Hippocampal formation (tissue), 2 donors: Measurements from ENCODE around the gene N4BP2.
"Not testable (repeated sequence)": the region's sequence is repeated elsewhere in the genome, so short reads cannot be mapped to it uniquely, and the experiment has no call there.

Experiments used
- DNase-seq, 2 donors: peaks; one replicate each; lab custom pipeline; 2025; lab: John Stamatoyannopoulos, UW

N4BP2 gene

DNA sequence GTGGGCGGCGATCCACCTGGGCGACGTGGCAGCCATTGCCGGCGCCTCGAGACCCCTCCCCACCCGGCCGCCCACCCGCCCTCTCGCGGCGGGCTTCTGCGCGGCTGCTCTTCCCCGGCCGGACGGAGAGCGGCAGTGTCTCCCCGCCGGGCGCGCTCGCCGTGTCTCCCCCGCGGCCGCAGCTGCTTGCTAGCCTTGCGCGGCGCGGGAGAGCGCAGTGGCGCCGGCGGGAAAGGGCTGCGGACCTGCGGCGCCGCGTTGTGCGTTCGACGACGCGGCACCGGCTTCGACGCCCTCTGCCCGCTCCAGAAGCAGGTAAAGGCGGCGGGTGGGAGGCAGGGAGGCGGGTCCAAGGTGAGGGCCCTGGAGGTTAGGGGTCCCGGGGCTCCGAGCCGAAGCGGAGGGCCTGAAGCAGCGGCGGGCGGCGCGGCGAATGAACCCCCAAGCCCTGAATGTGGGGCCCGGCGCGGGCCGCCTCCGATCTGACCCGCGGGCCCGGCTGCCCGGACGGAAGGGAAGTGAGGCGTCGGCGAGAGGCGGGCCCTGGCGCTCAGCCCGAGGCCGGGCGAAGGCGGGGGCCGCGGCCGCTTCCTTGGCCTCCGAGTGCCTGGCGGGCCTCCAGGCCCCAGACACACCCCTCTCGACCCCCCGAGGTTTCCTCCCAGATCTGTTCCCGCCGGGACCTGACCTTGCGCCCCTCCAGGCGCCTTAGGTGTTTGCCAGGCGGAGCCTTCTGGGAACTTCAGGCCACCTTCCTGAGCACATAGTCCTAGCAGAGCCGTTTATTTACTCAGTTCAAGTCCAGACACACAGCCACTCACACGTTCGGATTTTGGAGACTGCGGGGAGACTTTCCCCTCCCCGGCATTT is at the start of gene N4BP2:
N4BP2 (plus strand) TSS at position 135 of the 870 bp plus-strand sequence. CDS start 40,491 bp downstream, outside the sequence.
- peak; percentile 72 to 79 for DNase-seq

DNA sequence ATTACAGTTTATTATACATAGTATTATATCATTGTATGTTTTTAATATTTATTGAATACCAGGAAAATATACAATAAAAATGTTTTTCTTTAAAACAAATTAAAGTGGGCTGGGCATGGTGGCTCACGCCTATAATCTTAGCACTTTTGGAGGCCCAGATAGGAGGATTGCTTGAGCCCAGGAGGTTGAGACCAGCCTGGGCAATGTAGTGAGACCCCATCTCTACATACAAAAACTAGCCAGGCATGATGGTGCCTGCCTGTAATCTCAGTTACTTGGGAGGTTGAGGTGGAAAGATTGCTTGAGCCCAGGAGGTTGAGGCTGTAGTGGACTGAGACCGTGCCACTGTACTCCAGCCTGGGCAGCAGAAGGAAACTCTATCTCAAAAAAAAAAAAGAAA is 40.6 kb upstream of the N4BP2 start:
- DNase-seq = no peak

DNA sequence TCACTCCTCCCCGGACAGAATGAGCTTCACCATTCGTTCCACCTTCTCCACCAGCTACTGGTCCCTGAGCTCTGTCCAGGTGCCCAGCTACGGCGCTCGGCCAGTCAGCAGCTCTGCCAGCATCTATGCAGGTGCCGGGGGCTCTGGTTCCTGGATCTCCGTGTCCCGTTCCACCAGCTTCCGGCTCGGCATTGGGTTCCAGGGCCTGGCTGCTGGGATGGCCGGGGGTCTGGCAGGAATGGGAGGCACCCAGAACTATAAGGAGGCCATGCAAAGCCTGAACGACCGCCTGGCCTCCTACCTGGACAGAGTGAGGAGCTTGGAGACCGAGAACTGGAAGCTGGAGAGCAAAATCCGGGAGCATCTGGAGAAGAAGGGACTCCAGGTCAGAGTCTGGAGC is 36.4 kb upstream of the N4BP2 start:
- no peak for DNase-seq

DNA sequence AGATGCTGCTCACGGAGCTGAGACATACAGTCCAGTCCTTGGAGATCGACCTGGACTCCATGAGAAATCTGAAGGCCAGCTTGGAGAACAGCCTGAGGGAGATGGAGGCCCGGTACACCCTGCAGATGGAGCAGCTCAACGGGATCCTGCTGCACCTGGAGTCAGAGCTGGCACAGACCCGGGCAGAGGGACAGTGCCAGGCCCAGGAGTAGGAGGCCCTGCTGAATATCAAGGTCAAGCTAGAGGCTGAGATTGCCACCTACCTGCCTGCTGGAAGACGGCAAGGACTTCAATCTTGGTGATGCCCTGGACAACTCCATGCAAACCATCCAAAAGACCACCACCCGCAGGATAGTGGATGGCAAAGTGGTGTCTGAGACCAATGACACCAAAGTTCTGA is 35.5 kb upstream of the N4BP2 start:
- not testable (repeated sequence) for DNase-seq

DNA sequence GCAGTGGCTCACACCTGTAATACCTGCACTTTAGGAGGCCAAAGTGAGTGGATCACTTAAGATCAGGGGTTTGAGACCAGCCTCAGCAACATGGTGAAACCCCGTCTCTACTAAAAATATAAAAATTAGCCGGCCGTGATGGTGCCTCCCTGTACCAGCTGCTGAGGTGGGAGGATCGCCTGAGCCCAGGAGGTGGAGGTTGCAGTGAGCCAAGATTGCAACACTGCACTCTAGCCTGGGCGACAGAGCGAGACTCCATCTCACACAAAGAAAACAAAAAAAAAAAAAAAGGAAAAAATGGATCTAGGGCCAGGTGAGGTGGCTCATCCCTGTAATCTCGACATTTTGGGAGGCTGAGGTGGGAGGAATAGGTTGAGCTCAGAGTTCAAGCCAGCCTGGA is 32.6 kb upstream of the N4BP2 start:
- DNase-seq = not testable (repeated sequence)

DNA sequence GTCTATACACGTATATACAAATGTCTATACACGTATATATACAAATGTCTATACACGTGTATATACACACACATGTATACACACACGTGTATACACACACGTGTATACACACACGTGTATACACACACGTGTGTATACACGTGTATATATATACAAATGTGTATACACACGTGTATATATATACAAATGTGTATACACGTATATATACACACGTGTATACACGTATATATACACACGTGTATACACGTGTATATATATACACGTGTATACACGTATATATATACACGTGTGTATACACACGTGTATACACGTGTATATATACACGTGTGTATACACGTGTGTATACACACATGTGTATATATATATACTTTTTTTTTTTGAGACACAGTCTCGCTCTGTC is 23.9 kb upstream of the N4BP2 start:
- no peak for DNase-seq

DNA sequence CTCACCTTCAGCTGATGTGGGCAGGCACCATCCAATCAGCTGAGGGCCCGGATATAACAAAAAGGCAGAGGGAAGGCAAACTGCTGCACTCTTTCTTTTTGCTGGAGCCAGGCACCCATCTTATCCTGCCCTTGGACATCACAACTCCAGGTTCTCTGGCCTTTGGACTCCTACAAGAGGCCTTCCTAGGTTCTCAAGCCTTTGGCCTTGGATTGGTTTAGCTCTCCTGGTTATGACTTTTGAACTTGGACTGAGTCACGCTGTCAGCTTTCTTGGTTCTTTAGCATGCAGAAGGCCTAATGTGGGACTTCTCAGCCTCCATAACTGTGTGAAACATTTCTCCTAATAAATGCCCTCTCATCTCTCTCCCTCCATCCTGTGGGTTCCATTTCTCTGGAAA is 23.0 kb upstream of the N4BP2 start:
- no peak for DNase-seq

DNA sequence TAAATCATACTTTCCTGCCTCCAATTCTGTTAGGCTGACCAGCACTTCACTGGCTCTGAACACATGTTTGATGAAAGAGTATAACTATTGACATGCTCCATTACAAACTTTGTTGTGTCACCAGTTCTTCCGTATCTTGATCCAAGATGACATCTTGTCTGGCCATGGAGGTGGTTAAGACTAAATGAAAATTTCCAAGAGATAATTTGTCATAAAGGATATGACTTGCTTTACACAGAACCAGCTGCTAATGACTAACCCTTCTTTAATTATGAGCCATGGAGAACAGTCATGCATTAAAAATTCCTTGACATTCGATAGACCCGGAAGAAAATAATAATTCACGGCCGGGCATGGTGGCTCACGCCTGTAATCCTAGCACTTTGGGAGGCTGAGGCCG is 17.7 kb upstream of the N4BP2 start:
- no peak for DNase-seq

DNA sequence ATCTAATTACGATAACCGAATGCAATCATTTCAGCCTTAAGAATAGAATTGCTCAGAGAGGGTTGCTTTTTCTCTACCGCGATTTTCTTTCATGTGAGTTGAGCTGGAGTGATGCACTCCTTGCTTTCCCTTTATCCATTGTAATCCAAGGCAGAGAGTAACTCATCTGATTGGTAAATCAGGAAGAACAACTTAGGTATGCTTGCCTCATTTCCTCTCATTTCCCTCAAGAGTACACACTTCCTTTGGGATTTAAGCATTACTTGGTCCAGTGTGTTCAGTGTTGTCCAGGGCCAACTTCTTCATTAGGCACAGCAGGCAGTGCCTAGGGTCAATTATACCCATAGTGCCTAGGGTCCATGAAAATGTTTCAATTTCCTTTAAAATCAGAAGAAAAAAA is 15.7 kb upstream of the N4BP2 start:
- no peak for DNase-seq

DNA sequence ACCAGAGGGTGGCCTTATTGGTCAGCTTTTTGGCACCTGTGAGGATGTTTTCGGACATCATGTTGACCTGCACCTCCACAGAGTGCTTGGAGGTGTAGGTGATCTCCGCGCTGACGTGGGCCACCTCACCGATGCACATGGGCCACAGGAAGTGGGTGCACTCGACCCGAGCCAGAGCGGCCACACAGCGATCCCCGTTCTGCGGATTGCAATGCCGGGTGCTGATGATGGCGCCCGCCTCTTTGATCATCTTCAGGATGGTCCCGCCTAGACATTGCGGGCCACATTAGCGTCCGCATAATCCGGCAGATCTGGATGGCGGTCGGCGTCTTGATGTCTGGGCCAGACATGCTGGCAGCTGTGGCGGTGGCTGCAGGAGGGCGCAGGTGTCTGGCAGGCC is 12.9 kb upstream of the N4BP2 start:
- no peak for DNase-seq

DNA sequence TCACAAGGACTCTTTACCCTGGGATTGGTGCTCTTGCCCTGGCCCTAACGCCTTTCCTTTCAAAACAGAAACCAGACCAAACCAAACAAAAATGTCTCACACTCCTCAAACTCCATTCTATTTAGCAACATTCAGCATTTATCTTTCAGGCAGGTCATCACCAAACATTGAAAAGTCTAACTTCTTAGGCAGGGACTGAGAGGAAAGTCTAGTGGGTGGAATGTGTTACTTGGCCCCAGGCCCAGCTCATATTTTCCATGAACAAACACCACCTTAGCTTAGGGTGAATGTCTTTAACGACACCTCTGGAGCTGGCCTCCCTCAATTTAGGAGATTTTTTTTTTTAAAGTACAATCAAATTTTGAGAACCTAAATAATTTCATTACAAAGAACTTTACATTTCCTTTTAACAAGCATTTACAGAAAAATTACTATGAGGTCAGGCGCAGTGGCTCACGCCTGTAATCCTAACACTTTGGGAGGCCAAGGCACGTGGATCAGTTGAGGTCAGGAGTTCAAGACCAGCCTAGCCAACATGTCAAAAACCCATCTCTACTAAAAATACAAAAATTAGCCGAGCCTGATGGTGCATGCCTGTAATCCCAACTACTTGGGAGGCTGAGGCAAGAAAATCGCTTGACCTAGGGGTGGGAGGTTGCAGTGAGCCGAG is 10.2 kb upstream of the N4BP2 start:
- no peak for DNase-seq

DNA sequence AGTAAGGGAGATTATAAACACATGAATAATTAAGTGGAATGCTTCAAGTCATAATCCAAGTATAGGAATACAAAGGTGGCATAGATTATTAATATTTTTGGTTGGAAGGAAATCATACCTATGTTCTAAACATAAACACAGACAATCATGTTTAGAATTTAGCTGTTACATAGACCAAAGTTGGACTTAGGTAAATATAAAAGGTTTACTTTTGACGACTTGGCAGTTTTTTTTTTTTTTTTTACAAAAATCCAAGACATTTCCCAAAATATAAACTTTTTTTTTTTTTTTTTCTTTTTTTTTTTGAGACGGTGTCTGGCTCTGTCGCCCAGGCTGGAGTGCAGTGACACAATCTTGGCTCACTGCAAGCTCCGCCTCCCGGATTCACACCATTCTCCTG is 3.5 kb upstream of the N4BP2 start:
- DNase-seq = no peak

DNA sequence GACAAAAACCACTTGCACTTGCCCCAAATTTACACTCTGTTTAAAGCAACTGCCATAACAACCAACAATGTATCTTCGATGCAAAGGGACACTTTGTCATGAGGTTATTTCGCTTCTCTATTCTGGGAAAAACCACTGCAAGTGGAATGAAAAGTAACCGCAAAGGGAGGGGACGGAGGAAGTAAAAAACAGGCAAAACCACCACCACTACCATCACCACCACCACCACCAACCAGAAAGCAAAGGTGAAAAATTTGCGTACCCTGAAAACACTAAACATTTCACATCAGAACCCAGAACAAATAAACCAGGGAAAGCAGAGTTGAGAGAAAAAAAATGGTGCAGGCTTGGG is 1.2 kb upstream of the N4BP2 start:
- peak in 1 of 2 donors; percentile 50 for DNase-seq

DNA sequence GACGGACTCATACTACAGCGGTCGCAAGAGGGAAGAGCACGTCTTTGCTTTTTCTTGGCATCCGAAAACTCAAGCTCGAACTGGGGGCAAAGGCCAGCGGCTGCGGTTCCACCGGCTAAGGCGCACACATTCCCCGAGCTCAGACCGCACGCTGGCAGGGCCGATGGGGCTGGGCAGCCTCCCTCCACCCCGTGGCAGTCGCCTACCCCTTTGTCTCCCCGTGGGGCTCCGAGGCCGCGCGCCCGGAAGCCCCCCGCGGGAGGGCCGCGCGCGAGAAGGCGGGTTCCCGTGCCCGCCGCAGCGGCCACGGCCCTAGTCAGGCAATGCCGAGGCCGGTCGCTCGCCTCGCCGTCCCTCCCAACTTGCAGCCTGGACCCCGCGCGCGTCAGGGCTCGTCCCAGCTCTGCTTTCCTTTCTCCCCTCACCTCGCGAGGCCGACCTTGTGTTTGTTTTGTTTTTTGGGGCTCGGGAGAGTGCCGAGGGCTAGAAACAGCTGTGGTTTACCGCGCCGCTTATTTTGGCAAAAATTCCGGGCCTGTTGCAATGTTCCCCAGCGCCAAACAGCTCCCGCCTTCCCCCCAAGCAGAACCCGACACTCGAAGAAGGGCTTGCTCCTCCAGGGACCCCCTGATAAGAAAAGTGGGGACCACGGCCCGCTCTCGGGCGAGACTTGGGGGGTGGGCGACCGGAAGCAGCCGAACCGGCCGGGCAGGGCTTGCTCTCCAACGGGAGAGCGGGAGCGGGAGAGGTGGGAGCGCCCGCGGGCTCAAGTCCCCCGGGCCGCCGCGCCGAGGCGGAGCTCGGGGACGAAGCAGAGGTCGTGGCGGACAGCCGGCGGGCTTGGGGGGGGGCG is 561 bp upstream of the N4BP2 start:
- peak; percentile 54 to 72 for DNase-seq

DNA sequence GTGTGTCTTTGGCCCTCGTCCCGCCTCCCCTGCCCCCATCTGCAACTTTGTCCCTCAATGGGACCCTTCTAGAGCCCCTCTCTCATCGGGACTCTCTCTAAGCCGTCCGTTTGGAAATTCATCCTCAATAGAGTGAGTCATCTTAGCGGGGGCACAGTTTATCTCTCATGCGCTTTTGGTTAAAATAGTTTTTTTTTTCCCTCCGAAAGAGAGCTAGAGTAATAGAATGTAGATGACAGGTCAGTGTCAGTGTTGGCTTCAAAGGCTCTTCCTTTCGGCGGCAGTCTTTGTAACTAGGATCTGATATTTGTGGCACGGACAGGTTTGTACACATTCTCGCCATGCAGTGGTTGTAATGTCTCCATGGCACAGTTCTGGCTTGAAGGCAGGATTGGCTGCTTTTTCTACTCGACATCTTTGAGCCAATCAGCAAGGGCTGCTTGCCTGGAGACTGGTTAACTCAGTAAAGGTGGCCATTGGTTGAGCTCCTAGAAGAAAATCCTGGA is 989 bp downstream of the N4BP2 start:
- DNase-seq = peak; percentile 57 to 87

DNA sequence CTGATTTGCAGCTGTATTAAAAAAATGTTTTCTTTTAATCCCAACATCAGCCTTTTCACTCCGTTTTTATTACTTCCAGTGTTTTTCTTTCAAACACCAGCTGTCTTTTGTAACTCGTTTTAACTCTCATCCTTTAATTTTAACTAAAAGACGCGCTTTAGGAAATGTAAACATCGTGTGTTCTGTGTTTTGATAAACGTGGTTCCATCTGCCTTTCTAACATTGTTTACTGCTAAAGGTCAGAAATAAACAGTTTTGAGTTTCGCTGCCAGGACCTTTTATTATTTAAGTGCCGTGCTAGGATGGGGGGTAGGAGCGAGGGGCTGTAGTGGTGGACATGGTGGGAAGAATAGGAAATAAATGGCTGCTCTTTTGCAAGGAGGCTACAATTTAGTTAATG is 1.5 kb downstream of the N4BP2 start:
- no peak for DNase-seq

DNA sequence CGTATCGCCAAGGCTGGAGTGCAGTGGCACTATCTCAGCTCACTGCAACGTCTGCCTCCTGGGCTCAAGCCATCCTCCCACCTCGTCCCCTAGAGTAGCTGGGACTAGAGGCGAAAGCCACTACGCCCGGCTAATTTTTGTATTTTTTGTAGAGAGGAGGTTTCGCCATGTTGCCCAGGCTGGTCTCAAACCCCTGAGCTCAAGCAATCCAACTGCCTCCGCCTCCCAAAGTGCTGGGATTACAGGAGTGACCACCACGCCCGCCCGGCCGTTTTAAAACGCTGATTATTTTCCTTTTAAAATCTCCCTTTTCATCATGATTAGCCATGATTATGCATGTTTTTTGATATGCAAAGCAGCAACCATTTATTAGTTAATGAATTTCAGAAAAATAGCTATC is 2.2 kb downstream of the N4BP2 start:
- no peak for DNase-seq

DNA sequence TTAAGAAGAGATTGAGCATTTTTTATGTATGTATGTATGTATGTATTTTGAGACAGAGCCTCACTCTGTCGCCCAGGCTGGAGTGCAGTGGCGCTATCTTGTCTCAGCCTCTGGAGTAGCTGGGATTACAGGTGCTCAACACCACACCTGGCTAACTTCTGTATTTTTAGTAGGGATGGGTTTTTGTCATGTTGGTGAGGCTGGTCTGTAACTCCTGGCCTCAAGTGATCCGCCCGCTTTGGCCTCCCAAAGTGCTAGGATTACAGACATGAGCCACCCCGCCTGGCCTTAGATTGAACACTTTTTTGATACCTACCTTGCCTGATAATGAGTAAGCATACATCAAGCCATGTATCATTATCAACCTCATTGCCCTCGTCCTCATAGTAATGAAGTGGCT is 2.7 kb downstream of the N4BP2 start:
- DNase-seq = no peak

DNA sequence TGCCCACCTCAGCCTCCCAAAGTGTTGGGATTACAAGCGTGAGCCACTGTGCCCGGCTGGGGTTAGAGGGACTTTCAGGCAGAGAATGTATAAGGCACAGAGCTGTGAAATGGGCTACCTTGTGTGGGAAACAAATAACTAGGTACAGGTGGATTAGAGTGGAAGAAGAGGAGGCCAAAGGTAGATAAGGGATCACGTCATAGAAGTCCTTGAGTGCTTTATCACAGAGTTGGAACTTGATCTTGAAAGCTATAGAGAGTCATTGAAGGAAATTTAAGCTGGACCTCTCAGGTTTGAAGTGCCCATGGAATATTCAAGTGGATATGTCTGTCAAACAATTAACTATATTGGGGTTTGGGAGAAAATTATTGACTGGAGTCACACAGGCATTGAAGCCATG is 8.4 kb downstream of the N4BP2 start:
- no peak for DNase-seq

DNA sequence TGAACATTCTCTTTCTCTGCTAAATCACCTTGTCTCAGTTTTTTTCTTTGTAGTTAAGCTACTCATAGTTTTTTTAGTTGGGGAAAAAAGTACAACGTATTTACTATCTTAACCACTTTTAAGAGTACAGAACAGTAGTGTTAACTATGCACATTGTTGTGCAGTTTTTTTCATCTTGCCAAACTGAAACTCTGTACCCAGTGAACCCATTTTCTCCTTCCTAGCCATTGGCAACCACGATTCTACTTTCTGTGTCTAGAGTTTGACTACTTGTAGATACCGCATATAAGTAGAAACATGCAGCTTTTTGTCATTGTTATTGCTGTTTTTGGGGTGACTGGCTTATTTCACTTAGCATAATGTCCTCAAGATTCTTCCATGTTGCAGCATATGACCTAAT is 10.0 kb downstream of the N4BP2 start:
- no peak for DNase-seq

DNA sequence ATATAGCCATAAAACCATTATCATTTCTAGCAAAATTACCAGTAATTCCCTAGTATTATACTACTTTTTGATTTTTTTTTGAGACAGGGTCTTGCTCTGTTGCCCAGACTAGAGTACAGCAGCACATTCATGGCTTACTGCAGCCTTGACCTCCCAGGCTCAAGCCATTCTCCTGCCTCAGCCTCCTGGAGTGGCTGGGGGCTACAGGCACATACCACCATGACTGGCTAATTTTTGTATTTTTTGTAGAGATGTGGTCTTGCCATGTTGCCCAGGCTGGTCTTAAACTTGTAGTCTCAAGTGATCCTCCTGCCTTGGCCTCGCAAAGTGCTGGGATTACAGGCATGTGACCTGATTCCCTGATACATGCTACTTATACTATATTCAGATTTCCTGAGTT is 13.7 kb downstream of the N4BP2 start:
- DNase-seq = no peak

DNA sequence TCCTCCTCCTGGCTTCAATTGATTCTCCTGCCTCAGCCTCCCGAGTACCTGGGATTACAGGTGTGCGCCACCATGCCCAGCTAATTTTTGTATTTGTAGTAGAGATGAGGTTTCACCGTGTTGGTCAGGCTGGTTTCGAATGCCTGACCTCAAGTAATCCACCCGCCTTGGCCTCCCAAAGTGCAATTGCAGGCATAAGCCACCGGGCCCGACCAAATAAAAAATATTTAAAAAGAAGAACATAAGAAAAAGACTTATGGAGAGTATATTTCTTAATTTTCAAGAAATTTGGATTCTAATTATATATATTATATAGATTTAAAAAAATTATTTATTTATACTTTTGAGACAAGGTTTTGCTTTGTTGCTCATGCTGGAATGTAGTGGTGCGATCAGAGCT is 29.8 kb downstream of the N4BP2 start:
- DNase-seq = no peak
